CD4-positive, alpha-beta T cell (primary cell): ENCODE data around the gene GOLGA6B. TPM values are rescaled to one million over a fixed set of nuclear protein-coding genes. Genes with fewer than 3 reads are reported as not detected.
"Not testable (repeated sequence)": the region's sequence is repeated elsewhere in the genome, so short reads cannot be mapped to it uniquely, and the experiment has no call there.

ENCODE experiments used
- ATAC-seq: fragments of 200-7000 bp; cut with Tn5 transposase; one replicate; pipeline ENCODE4 v1.10.0; 2022; ENCODE audit warnings: mild to moderate bottlenecking; ENCODE audit not compliant: poor library complexity
- CTCF ChIA-PET: fragments of 350-600 bp; sonication (Branson Sonifier 250); formaldehyde crosslinking; loops from one replicate; lab custom pipeline; 2021; ENCODE audit warnings: antibody characterized with exemption, inconsistent platforms; lab: Charles Lee
- POLR2A ChIA-PET: fragments of 350-600 bp; sonication (Branson Sonifier 250); formaldehyde crosslinking; loops from one replicate; lab custom pipeline; 2021; ENCODE audit warnings: antibody characterized with exemption, inconsistent platforms; lab: Charles Lee
- DNase-seq, 14 experiments: peaks; one replicate each; pipeline ENCODE4 v3.0.0-alpha.2; 2013 to 2020; ENCODE audit warnings: mixed read lengths in 2 of 14
- H3K27ac ChIP-seq, 2 donors: one replicate each; pipeline versions ENCODE4 v1.5.1 to v1.7.0; 2013; ENCODE audit warnings: low read length in 2 of 2, low read depth in 1 of 2, mild to moderate bottlenecking in 1 of 2
- H3K27me3 ChIP-seq, 2 experiments: 1 replicate in 1 of 2; 2 replicates in 1 of 2; pipeline versions ENCODE4 v1.6.1 to v1.7.0; 2013; ENCODE audit warnings: low read length in 2 of 2, control low read depth in 1 of 2, mild to moderate bottlenecking in 1 of 2, moderate library complexity in 1 of 2; ENCODE audit not compliant: insufficient read depth in 2 of 2, control insufficient read depth in 1 of 2
- H3K36me3 ChIP-seq: one replicate; pipeline ENCODE4 v1.6.1; 2013; ENCODE audit warnings: low read length, control low read depth; ENCODE audit not compliant: insufficient read depth
- H3K4me1 ChIP-seq: one replicate; pipeline ENCODE4 v1.6.1; 2013; ENCODE audit warnings: low read length, control low read depth; ENCODE audit not compliant: insufficient read depth
- H3K4me3 ChIP-seq: one replicate; pipeline ENCODE4 v1.5.1; 2013; ENCODE audit warnings: mild to moderate bottlenecking, low read length, moderate library complexity
- H3K9me3 ChIP-seq, 2 experiments: 1 replicate in 1 of 2; 2 replicates in 1 of 2; pipeline versions ENCODE4 v1.6.1 to v1.7.0; 2013; ENCODE audit warnings: low read length in 2 of 2, mild to moderate bottlenecking in 2 of 2, control low read depth in 1 of 2, moderate library complexity in 1 of 2; ENCODE audit not compliant: control insufficient read depth in 1 of 2, insufficient read depth in 1 of 2
- H3K27ac Mint-ChIP-seq: one replicate; pipeline ENCODE4 v1.8.0; 2020; ENCODE audit warnings: mixed read lengths
- H3K27me3 Mint-ChIP-seq: one replicate; pipeline ENCODE4 v1.8.0; 2021; ENCODE audit warnings: mixed read lengths
- H3K36me3 Mint-ChIP-seq: one replicate; pipeline ENCODE4 v1.8.0; 2021; ENCODE audit warnings: low read depth, mixed read lengths
- H3K4me1 Mint-ChIP-seq: one replicate; pipeline ENCODE4 v1.8.0; 2021; ENCODE audit warnings: low read depth, mixed read lengths
- H3K4me3 Mint-ChIP-seq: one replicate; pipeline ENCODE4 v1.8.0; 2020; ENCODE audit warnings: mild to moderate bottlenecking, mixed read lengths
- H3K9me3 Mint-ChIP-seq: one replicate; pipeline ENCODE4 v1.8.0; 2020; ENCODE audit warnings: mixed read lengths
- intact Hi-C, 2 experiments: fragments of 100-400 bp; cut with DNase I in 1 of 2; cut with micrococcal nuclease in 1 of 2; formaldehyde crosslinking; loops; one replicate each; pipeline versions ENCODE4 v1.15.1 to v1.9.0; 2023 to 2025; cut with DNase I, micrococcal nuclease
- polyA plus RNA-seq, 2 donors: library from polyadenylated mRNA; unstranded; fragments of 120-200 nt; gene quantifications; one replicate each; pipeline ENCODE4 v1.2.1, GENCODE V29; 2013
- total RNA-seq, 174 experiments: library from RNA in 2 of 174; stranded (reverse) in 2 of 174; gene quantifications; one replicate each; pipeline ENCODE4 v1.2.3 and lab custom pipeline; 2021 to 2026
- TF ChIP-seq, protein P1 (sequence below): fragments of 200-600 bp; IDR thresholded peaks from one replicate; pipeline ENCODE4 v1.8.0; 2022; ENCODE audit warnings: antibody characterized with exemption, mild to moderate bottlenecking

GOLGA6B gene, protein sequence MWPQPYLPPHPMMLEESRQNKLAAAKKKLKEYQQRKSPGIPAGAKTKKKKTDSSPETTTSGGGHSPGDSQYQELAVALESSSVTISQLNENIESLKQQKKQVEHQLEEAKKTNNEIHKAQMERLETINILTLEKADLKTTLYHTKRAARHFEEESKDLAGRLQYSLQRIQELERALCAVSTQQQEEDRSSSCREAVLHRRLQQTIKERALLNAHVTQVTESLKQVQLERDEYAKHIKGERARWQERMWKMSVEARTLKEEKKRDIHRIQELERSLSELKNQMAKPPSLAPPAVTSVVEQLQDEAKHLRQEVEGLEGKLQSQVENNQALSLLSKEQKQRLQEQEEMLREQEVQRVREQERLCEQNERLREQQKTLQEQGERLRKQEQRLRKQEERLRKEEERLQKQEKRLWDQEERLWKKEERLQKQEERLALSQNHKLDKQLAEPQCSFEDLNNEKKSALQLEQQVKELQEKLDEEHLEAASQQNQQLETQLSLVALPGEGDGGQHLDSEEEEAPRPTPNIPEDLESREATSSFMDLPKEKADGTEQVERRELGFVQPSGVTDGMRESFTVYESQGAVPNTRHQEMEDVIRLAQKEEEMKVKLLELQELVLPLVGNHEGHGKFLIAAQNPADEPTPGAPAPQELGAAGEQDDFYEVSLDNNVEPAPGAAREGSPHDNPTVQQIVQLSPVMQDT
- total RNA-seq, result under 1 TPM in 1 of 2 experiments, not detected in 1; 0.22 TPM
- 0.24 TPM for polyA plus RNA-seq (2013, experiment 1 of 2)
- 0.05 TPM for polyA plus RNA-seq (2013, experiment 2 of 2)
- total RNA-seq (lab: John Stamatoyannopoulos, UW), result 0 to 0.78 (median 0.11) reads per million in 172 experiments

GRCh38 chr15:72654397-72654796, at the start of gene GOLGA6B:
TSS of gene GOLGA6B (plus strand) at chr15:72654697. CDS start at chr15:72654738, 41 bp downstream.
- H3K27ac ChIP-seq, DNase-seq, intact Hi-C loops, H3K27ac Mint-ChIP-seq, CTCF ChIA-PET, H3K4me3 ChIP-seq, H3K9me3 ChIP-seq, H3K4me3 Mint-ChIP-seq, H3K27me3 ChIP-seq, H3K4me1 ChIP-seq, H3K9me3 Mint-ChIP-seq, POLR2A ChIA-PET, H3K27me3 Mint-ChIP-seq, ATAC-seq, H3K36me3 Mint-ChIP-seq, H3K36me3 ChIP-seq, H3K4me1 Mint-ChIP-seq: not testable (repeated sequence)

- Mint-ChIP-seq H3K27ac (no peak overlapping the region), H3K4me1 (no peaks in the 10 kb centered on the region), H3K27me3 (no peaks in the 10 kb centered on the region), H3K4me3 (no peak overlapping the region), H3K9me3 (no peaks in the 10 kb centered on the region), H3K36me3 (no peaks in the 10 kb centered on the region)
- TF ChIP-seq, protein P1, sequence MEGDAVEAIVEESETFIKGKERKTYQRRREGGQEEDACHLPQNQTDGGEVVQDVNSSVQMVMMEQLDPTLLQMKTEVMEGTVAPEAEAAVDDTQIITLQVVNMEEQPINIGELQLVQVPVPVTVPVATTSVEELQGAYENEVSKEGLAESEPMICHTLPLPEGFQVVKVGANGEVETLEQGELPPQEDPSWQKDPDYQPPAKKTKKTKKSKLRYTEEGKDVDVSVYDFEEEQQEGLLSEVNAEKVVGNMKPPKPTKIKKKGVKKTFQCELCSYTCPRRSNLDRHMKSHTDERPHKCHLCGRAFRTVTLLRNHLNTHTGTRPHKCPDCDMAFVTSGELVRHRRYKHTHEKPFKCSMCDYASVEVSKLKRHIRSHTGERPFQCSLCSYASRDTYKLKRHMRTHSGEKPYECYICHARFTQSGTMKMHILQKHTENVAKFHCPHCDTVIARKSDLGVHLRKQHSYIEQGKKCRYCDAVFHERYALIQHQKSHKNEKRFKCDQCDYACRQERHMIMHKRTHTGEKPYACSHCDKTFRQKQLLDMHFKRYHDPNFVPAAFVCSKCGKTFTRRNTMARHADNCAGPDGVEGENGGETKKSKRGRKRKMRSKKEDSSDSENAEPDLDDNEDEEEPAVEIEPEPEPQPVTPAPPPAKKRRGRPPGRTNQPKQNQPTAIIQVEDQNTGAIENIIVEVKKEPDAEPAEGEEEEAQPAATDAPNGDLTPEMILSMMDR, result no peak
- ATAC-seq (no peak), DNase-seq (no peak)
- CTCF ChIA-PET, result no interaction called here
- Histone ChIP-seq H3K9me3 (no peaks in the 10 kb centered on the region), H3K4me1 (no peaks in the 10 kb centered on the region), H3K27ac (no peak overlapping the region), H3K4me3 (no peak overlapping the region), H3K36me3 (peaks cover 3% of the 10 kb centered on the region), H3K27me3 (no peaks in the 10 kb centered on the region)
- intact Hi-C loops, result loop anchor here (5.0 to 10.0 kb wide), 2 partner anchors 70 to 473 kb away; no protein-coding TSS in a partner anchor
- POLR2A ChIA-PET, result no interaction called here
Measured at GRCh38 chr15:72604794-72605193, 49.7 kb upstream of the GOLGA6B start.

- H3K36me3 Mint-ChIP-seq, H3K36me3 ChIP-seq, H3K27ac ChIP-seq, DNase-seq, H3K27me3 ChIP-seq, H3K4me1 ChIP-seq, H3K9me3 Mint-ChIP-seq, ATAC-seq, H3K9me3 ChIP-seq, H3K4me3 ChIP-seq, H3K4me3 Mint-ChIP-seq, H3K4me1 Mint-ChIP-seq, POLR2A ChIA-PET, H3K27me3 Mint-ChIP-seq, H3K27ac Mint-ChIP-seq: not testable (repeated sequence)
- CTCF ChIA-PET, result interaction anchor here (1.0 kb wide), 1 partner anchor 63 kb away, joined by 3 read pairs; no protein-coding TSS in a partner anchor
- intact Hi-C loops, result loop anchor here in 1 of 2 experiments (10.0 kb wide), 1 partner anchor 67 kb away; no protein-coding TSS in a partner anchor
Measured at GRCh38 chr15:72608084-72608483, 46.4 kb upstream of the GOLGA6B start.

DNA sequence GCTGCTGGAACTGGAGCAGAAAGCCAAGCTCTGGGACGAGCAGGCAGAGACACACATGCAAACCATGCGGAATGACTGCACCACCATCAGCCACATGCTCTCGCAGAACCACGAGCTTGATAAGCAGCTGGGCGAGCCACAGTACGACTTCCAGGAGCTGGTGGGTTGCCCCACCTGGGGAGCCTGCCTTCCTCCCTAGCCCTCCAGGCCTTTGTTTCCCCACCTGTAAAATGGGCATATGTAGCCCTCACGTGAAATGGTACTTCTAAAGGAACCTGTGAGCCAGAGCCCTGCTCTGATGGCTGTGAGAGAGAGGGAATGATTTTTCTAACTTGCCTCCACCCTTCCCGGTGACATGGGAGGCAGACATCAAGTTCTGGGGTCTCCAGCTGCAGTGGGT, 44.6 kb upstream of the GOLGA6B start:
- Mint-ChIP-seq H3K9me3 (no peaks in the 10 kb centered on the region), H3K27ac (no peak overlapping the region), H3K4me3 (no peak overlapping the region), H3K27me3 (no peaks in the 10 kb centered on the region), H3K4me1 (no peaks in the 10 kb centered on the region), H3K36me3 (no peaks in the 10 kb centered on the region)
- ChIA-PET POLR2A (no interaction called here), CTCF (interaction anchor here (1.2 kb wide), 1 partner anchor 10 kb away, joined by 3 read pairs; no protein-coding TSS in a partner anchor)
- Histone ChIP-seq H3K27me3 (no peaks in the 10 kb centered on the region), H3K36me3 (peaks cover 3% of the 10 kb centered on the region), H3K9me3 (no peaks in the 10 kb centered on the region), H3K27ac (no peak overlapping the region), H3K4me1 (no peaks in the 10 kb centered on the region), H3K4me3 (no peak overlapping the region)
- DNase-seq (no peak), ATAC-seq (no peak)
- TF ChIP-seq, protein P1, result no peak
- intact Hi-C loops, result loop anchor here in 1 of 2 experiments (10.0 kb wide), 1 partner anchor 65 kb away; no protein-coding TSS in a partner anchor

- not testable (repeated sequence) for H3K4me1 ChIP-seq
Measured at GRCh38 chr15:72612324-72612723, 42.2 kb upstream of the GOLGA6B start.

More at GRCh38 chr15:72612324-72612723, 42.2 kb upstream of the GOLGA6B start:
- POLR2A ChIA-PET, H3K4me3 ChIP-seq, H3K4me3 Mint-ChIP-seq, intact Hi-C loops, H3K27me3 ChIP-seq, DNase-seq, H3K36me3 ChIP-seq, H3K9me3 Mint-ChIP-seq, ATAC-seq, H3K27me3 Mint-ChIP-seq, H3K27ac Mint-ChIP-seq, H3K27ac ChIP-seq, H3K4me1 Mint-ChIP-seq, H3K36me3 Mint-ChIP-seq, CTCF ChIA-PET, H3K9me3 ChIP-seq: not testable (repeated sequence)
